Lung (tissue), 12 donors: ENCODE data around the gene IL9. TPM values are rescaled to one million over a fixed set of nuclear protein-coding genes. Genes with fewer than 3 reads are reported as not detected.

Source experiments
- ATAC-seq: fragments of 200-7000 bp; cut with Tn5 transposase; one replicate; pipeline ENCODE4 v1.9.1; 2020; ENCODE audit warnings: moderate number of reproducible peaks; ENCODE audit not compliant: insufficient read depth, low FRiP score
- DNase-seq, 3 donors: peaks; one replicate each; pipeline ENCODE4 v3.0.0-alpha.2; 2013 to 2017
- H3K27ac ChIP-seq, 2 donors: one replicate each; pipeline ENCODE4 v1.5.1; 2013; ENCODE audit warnings: mild to moderate bottlenecking in 2 of 2, moderate library complexity in 2 of 2, control low read depth in 1 of 2, inconsistent platforms in 1 of 2, low read depth in 1 of 2, low read length in 1 of 2
- H3K27me3 ChIP-seq, 3 donors: one replicate each; pipeline ENCODE4 v1.5.1; 2013; ENCODE audit warnings: low read length in 2 of 3; ENCODE audit not compliant: control insufficient read depth in 3 of 3, insufficient read depth in 3 of 3
- H3K36me3 ChIP-seq, 4 donors: one replicate each; pipeline ENCODE4 v1.5.1; 2013; ENCODE audit warnings: low read length in 4 of 4, mild to moderate bottlenecking in 1 of 4, moderate library complexity in 1 of 4; ENCODE audit not compliant: control insufficient read depth in 4 of 4, insufficient read depth in 4 of 4
- H3K4me1 ChIP-seq, 5 donors: one replicate each; pipeline ENCODE4 v1.5.1; 2013; ENCODE audit warnings: low read length in 5 of 5, mild to moderate bottlenecking in 2 of 5, moderate library complexity in 1 of 5; ENCODE audit not compliant: control insufficient read depth in 5 of 5, insufficient read depth in 5 of 5
- H3K4me3 ChIP-seq: one replicate; pipeline ENCODE4 v1.5.1; 2013; ENCODE audit warnings: mild to moderate bottlenecking, control low read depth, moderate library complexity
- H3K9ac ChIP-seq, 2 donors: one replicate each; pipeline ENCODE4 v1.5.1; 2013; ENCODE audit warnings: low read length in 2 of 2, control low read depth in 1 of 2; ENCODE audit not compliant: insufficient read depth in 1 of 2
- H3K9me3 ChIP-seq, 4 donors: one replicate each; pipeline ENCODE4 v1.5.1; 2013; ENCODE audit warnings: low read length in 3 of 4, mild to moderate bottlenecking in 1 of 4, moderate library complexity in 1 of 4; ENCODE audit not compliant: control insufficient read depth in 4 of 4, insufficient read depth in 3 of 4
- CTCF ChIP-seq: IDR thresholded peaks from 2 replicates; pipeline ENCODE4 v1.5.1; 2012; ENCODE audit warnings: mild to moderate bottlenecking; ENCODE audit errors: control extremely low read depth, extremely low read depth
- WGBS, 2 donors: extraction: QIAGEN DNeasy Blood & Tissue Kit; methylation state at CpG; one replicate each; pipeline ENCODE4 v1.1.7; 2013; 5-methylcytosine and 5-hydroxymethylcytosine counted together
- polyA plus RNA-seq, 2 donors: library from polyadenylated mRNA; stranded (reverse); fragments of 200-250 nt; gene quantifications; one replicate each; pipeline ENCODE4 v1.2.1, GENCODE V29; 2013
- total RNA-seq, 2 donors: library from RNA; depleted of rRNA in 1 of 2; stranded (reverse); fragments of >200 nt in 1 of 2; gene quantifications; one replicate each; pipeline ENCODE4 v1.2.1, GENCODE V29; 2014 to 2021
- donor health status: control.
- donor health status: control.
- donor health status: Bipolar disorder and iron deficiency.
- donor health status: healthy.
- donor health status: DM: yes; HTN: yes; CAD: no.

IL9 gene
- total and polyA plus RNA-seq, 4 donors = not detected

- WGBS, 2 donors = 52 to 55% methylated on average over 3 of the region's 3 CpGs
- no peaks in the 10 kb centered on the region for H3K36me3 ChIP-seq
- no peak overlapping the region for H3K4me3 ChIP-seq
- peaks cover 0 to 6% (median 2%) of the 10 kb centered on the region in 3 donors for H3K27me3 ChIP-seq
- DNase-seq = no peak
- no peak for ATAC-seq
- H3K9me3 ChIP-seq = peaks cover 0 to 3% (median 0%) of the 10 kb centered on the region in 4 donors
- H3K4me1 ChIP-seq = no peaks in the 10 kb centered on the region
- no peak overlapping the region for H3K9ac ChIP-seq
- no peak overlapping the region for H3K27ac ChIP-seq
- no peak for TF ChIP-seq CTCF
These were observed 6.0 kb upstream of the IL9 start for GRCh38 chr5:135901633-135902032.

GRCh38 chr5:135900276-135900675, 4.6 kb upstream of the IL9 start:
- peaks cover 0 to 10% (median 2%) of the 10 kb centered on the region in 3 donors for H3K27me3 ChIP-seq
- no peak for ATAC-seq

GRCh38 chr5:135898651-135899050, 3.0 kb upstream of the IL9 start:
- Histone ChIP-seq H3K9me3 (peaks cover 0 to 3% (median 0%) of the 10 kb centered on the region in 4 donors), H3K4me1 (peaks cover 0 to 7% (median 0%) of the 10 kb centered on the region in 5 donors), H3K4me3 (no peak overlapping the region), H3K36me3 (no peaks in the 10 kb centered on the region), H3K27ac (no peak overlapping the region), H3K27me3 (peaks cover 0 to 10% (median 2%) of the 10 kb centered on the region in 3 donors), H3K9ac (no peak overlapping the region)
- TF ChIP-seq CTCF = no peak
- no peak for DNase-seq
- no peak for ATAC-seq
- WGBS, 2 donors = 81 to 86% methylated on average over 6 of the region's 6 CpGs

More at GRCh38 chr5:135900276-135900675, 4.6 kb upstream of the IL9 start:
- TF ChIP-seq CTCF = no peak
- Histone ChIP-seq H3K36me3 (no peaks in the 10 kb centered on the region), H3K4me1 (no peaks in the 10 kb centered on the region), H3K9me3 (peaks cover 0 to 3% (median 0%) of the 10 kb centered on the region in 4 donors), H3K27ac (no peak overlapping the region), H3K9ac (no peak overlapping the region), H3K4me3 (no peak overlapping the region)
- 66 to 74% methylated on average over 3 of the region's 3 CpGs for WGBS, 2 donors
- no peak for DNase-seq

DNA sequence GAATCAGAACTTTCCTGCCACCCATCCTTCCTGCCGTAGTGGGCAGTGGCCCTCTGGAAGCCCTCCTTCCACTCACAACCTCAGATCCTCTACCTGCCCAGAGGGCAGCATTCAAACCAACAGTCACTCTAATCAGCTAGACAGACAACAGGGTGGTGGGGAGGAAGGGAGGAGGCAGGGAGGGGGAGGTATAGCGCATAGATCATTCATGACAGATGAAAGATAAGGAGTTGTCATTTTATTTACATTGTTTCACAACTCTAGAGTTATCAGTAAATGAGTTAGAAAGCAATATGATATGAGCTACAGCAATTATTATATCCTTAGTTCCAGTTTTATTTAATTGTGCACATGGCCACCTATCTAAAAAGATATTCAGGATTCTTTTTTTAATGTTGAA, 852 bp downstream of the IL9 start:
- 73 to 79% methylated on average over 2 of the region's 2 CpGs for WGBS, 2 donors
- H3K9ac ChIP-seq = no peak overlapping the region
- H3K36me3 ChIP-seq = no peaks in the 10 kb centered on the region
- peaks cover 0 to 10% (median 2%) of the 10 kb centered on the region in 3 donors for H3K27me3 ChIP-seq
- DNase-seq (no peak), ATAC-seq (no peak)
- no peak for TF ChIP-seq CTCF
- peaks cover 0 to 32% (median 14%) of the 10 kb centered on the region in 5 donors for H3K4me1 ChIP-seq
- peaks cover 0 to 3% (median 0%) of the 10 kb centered on the region in 4 donors for H3K9me3 ChIP-seq
- H3K27ac ChIP-seq = no peak overlapping the region
- no peak overlapping the region for H3K4me3 ChIP-seq
